Measurements from ENCODE around the gene SPX. TPM values are rescaled to one million over a fixed set of nuclear protein-coding genes. Genes with fewer than 3 reads are reported as not detected.

SPX gene
- not detected in 2 replicates for total RNA-seq

GRCh38 chr12:21526053-21526452 is at the start of gene SPX:
SPX (plus strand) TSS chr12:21526296; CDS start chr12:21526473, 177 bp downstream.

GRCh38 chr12:21501258-21502163 is 24.6 kb upstream of the SPX start, which contains the start of the genes GOLT1B and RECQL:
GOLT1B (plus strand) TSS chr12:21501789; CDS start chr12:21501924, 135 bp downstream.
RECQL (minus strand) TSS chr12:21501635; CDS start chr12:21499570, 2,065 bp downstream.

Other genes with a start within 250 kb of the SPX start
- gene SLCO1A2, start 191.4 kb upstream of the SPX start, total RNA-seq = not detected in 2 replicates
- not detected in 2 replicates for gene IAPP, start 153.4 kb upstream of the SPX start, total RNA-seq
- gene PYROXD1, start 88.6 kb upstream of the SPX start, total RNA-seq = 8.8 and 13.3 TPM in 2 replicates
- gene RECQL, start 24.7 kb upstream of the SPX start, total RNA-seq = 79.2 and 83.6 TPM in 2 replicates
- gene GOLT1B, start 24.5 kb upstream of the SPX start, total RNA-seq = 28.6 and 33.6 TPM in 2 replicates
- not detected in 2 replicates for gene GYS2, start 78.6 kb downstream of the SPX start, total RNA-seq
- 458 and 465 TPM in 2 replicates for gene LDHB, start 131.5 kb downstream of the SPX start, total RNA-seq
- gene KCNJ8, start 248.4 kb downstream of the SPX start, total RNA-seq = not detected in 2 replicates

Data from mammary microvascular endothelial cell (primary cell).